GM18907 (cell line): ENCODE measurements around the gene CDK6.

ENCODE experiments used
- ATAC-seq: cut with Tn5 transposase; IDR thresholded peaks from one replicate; pipeline ENCODE4 v1.9.1; 2021; ENCODE audit warnings: mild to moderate bottlenecking, moderate library complexity; ENCODE audit not compliant: unreplicated experiment

The CDK6 gene

DNA sequence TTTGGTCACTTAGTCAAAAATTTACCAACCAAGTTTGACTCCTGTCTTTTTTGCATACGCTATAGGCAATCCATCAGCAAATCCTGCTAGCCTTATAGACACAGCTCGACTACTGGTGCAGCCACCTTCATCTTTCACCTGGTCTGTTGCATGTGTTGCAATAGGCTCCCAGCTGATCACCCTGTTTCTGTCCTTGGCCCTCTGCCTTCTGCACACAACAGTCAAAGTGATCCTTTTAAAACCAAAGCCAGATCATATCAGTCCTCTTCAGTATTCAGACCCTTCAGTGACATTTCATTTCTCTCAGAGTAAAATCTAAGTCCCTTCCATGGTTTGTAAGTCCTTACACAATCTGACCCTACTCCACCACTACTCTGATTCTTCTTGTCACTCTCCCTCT lies 10.9 kb upstream of the CDK6 start:
- no peak for ATAC-seq

- ATAC-seq: no peak
These were observed 9.4 kb upstream of the CDK6 start for GRCh38 chr7:92845736-92846135.

DNA sequence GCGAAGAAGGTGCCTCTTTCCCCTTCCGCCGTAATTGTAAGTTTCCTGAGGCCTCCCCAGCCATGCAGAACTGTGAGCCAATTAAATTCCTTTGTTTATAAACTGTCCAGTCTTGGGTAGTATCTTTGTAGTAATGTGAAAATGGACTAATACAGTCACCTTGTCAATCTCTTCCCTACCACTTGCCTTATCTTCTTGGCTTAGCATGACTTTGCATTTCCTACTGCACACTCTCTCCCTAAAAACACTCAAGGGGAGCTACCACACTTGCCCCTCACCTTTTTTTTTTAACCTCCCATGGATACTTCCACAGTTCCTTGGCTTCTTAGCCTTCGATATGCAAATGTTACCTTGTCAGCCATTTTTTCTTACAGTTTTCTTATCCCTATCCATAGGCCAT lies 7.4 kb upstream of the CDK6 start:
- ATAC-seq: no peak

DNA sequence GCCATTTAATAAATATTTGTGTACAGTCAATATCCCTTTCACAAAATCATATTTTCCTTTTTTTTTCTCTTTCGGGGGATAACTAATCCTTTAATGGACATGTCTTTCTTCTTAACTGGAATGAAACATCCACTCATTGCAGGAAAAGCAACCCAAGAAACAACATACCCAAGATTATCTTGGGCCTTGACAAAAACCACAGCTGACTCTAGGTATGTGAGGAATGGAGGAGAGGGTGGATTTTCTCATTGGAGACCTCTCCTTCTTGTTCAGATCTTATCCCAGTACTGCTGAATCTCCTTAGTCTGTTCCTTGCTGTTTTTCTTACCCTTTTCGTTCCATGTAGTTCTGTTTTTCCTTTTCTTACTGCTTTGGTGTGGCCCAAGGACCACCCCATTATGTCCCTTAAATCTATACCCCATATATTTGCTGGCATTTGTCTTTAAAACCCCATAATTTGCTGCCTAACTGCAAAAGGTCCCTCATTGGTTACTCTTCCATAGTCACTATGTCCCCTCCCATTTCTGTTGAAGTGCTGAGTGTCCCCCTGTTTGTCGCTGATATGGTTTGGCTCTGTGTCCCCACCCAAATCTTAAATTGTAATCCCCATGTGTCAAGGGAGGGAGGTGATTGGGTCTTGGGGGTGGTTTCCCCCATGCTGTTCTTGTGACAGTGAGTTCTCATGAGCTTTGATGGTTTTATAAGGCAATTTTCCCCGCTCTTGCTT lies 6.8 kb upstream of the CDK6 start:
- no peak for ATAC-seq

- ATAC-seq: no peak
These were observed 4.8 kb upstream of the CDK6 start for GRCh38 chr7:92841192-92841591.

DNA sequence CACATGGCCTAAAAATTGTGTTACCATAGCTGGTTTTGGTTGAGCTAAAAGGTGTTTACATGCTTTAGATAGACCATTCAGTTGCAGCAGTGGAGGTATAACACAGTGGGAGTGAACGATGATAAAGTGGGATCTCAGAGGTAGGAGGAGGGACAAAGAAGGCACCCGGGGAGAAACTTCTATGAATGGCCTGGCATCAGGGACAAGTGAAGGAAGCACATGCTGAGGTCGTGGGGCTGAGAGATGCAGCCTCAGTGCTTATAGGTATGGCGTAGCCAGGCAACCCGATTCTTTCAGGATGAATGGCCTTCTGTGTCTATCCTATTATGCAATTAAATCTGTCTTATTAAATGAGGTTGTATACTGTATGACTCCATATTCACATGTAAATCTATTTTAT lies 3.9 kb upstream of the CDK6 start:
- ATAC-seq: no peak

GRCh38 chr7:92839901-92840300 lies 3.5 kb upstream of the CDK6 start:
- ATAC-seq: no peak

DNA sequence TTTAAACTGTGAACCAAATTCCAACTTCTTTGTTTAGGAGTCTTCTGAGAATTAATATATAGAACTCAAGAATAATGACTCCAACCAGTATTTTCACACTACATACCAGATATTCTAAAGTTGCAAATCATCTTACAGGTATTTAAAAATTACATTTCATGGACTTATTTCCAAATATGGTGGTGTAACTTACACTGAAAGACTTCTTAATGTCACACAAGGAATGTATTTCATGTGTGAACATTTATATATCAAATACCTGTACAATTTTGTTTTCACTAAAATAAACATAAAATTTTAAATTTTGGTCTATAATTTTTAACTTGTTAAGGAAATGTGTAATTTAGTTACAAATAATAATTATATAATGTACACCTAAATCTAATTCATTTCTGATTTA lies 2.6 kb upstream of the CDK6 start:
- no peak for ATAC-seq

- no peak for ATAC-seq
These were observed 802 bp upstream of the CDK6 start for GRCh38 chr7:92837000-92837749.

GRCh38 chr7:92835851-92836488 lies 403 bp downstream of the CDK6 start:
- no peak for ATAC-seq

- no peak for ATAC-seq
These were observed 1.0 kb downstream of the CDK6 start for GRCh38 chr7:92835261-92835850.

DNA sequence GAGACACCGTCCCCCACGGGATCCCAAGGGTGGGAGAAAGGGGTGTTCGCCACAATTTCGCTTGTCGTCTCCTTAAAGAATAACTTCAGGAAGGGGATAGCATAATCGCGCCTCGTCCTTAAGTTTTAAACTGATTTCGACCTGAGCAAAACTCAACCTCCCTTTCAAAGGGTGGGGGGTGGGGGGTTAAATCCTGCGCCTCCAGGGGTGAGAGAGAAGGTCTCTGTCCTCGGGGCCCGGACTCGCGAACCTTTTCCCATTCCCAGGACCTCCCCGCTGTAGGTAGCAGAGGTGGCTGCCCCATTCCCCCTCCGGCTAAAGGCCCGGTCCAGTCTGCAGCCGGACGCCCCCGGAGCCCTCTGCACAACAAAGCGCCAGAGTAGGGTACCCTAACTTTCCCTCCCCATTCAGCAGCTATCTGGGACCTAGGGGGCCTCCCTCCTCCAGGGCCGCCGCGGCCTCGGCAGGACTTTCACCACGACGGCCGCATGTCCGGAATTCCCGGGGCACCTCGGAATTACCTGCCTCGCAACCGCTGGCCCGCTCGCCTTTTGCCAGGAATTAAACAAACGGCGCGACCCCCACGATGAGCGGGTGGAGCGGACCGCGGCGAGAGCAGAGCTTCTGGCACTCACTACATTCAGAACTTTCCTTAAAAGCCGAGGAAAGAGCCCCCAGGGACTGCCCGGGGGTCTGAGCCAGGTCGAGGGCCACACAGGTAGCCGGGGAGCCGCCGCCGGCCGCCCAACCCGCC lies 1.7 kb downstream of the CDK6 start:
- ATAC-seq: no peak

- peak; percentile 59 for ATAC-seq
These were observed 2.4 kb downstream of the CDK6 start for GRCh38 chr7:92833766-92834506.

DNA sequence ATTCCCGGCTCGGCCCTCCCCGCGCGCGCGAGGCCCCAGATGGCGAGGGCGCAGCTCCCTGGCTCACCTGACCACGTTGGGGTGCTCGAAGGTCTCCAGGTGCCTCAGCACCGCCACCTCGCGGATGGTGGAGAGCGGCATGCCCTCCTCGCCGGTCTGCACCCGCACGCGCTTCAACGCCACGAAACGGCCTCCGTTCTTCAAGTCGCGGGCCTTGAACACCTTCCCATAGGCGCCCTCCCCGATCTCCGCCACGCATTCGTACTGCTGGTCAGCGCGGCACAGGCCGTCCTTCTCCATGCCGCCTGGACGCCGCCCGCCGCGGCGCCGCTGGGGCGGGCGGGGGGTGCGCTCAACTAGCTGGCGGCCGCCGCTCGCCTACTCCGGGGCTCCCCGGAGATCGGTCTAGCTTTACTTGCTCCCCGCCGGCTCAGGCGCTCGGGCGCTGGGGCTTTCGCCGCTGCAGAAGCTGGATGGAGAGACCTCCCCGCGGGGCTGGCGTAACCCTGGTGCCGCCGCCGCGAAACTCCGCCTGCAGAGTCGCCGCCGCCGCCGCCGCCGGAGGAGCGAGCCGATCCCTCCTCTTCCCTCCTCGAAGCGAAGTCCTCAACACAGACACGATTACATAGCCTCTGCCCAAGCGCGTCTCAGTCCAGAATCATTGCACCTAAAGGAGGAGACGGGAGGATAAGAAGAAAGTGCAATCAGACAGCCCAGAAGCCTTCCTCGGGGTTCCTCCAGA lies 3.2 kb downstream of the CDK6 start:
- ATAC-seq: peak; percentile 59

- peak; percentile 4 for ATAC-seq
These were observed 3.8 kb downstream of the CDK6 start for GRCh38 chr7:92832534-92833023.

DNA sequence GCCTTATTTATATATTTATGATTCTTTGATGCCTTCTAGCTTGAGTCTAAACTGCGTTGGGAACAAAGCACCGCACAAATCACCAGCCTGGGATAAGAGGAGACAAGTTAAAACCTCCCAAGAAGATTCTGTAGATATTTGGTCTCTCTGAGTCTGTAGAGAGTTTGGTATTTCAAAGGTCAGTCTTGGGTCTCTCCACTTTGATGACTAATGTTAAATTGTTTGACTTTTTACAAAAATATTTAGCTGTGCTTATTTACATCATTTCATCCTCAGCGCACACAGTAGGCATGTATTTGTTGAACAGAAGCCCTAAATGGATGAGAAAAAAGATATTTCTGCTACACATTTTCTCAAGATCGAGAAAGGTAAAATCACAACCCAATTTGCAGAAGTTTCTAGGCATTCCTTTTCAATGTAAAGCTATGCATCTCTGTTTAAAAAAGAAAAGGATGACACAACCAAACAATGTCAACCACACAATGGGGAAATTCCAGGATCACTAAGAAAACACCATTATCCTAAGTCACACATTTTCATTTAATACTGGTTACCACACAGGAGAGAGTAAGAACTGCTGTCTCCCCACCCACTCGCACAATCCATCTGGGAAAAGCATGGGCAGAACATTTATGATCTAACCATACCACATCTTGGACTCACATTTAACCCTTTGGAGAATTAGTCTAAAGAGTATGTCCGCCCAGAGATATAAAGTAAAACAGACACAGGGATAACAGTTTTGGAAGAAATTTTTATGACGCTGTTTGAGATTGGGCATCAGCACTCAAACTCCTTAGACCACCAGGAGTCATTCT lies 4.4 kb downstream of the CDK6 start:
- ATAC-seq: no peak

GRCh38 chr7:92830532-92831110 lies 5.8 kb downstream of the CDK6 start:
- no peak for ATAC-seq

DNA sequence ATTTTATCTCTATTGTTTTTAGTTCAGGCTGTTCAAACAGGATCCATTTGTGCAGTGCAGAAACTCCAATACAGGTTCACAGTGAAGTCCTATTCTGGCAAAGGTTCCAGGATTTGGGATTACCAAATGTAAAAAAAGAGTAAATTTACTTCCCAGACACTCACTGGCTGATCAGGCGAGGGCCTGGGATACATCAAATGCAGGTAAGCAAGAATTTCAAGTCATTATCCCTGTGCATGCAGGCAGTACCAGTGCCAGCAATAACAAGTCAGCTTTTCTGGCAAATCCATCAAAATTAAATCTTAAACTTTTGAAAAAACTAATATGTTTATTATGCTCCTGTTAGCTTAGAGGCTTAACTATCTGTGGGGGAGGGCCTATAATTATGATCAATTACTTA lies 6.3 kb downstream of the CDK6 start:
- ATAC-seq: no peak
